ENCODE measurements around the gene HPS5. TPM values are rescaled to one million over a fixed set of nuclear protein-coding genes. Genes with fewer than 3 reads are reported as not detected.

Gene HPS5
- total RNA-seq, 1 donor from 2014 or later: 76.3 TPM

DNA sequence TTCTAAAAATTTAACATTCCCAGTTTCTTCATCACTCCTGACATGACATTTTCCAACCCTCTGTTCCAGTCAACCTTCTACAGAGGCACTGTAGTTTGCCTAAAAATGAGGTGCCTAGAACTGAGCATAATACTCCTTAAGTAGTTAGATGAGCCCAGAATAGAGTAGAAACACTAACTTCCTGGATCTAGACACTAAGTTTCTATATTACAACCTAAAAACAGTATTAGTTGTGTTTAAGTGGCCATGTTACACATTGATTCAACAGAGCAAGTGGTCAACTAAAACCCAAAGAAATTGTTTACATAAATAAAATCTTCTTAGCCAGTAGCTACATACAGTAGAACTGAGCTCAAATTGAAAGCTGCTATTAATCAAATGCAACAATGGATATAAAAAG, 1.3 kb downstream of the HPS5 start:
- H3K9me3 Mint-ChIP-seq (ENCODE audit: unreplicated experiment): no peaks in the 10 kb centered on the region
- TF ChIP-seq, protein P1, sequence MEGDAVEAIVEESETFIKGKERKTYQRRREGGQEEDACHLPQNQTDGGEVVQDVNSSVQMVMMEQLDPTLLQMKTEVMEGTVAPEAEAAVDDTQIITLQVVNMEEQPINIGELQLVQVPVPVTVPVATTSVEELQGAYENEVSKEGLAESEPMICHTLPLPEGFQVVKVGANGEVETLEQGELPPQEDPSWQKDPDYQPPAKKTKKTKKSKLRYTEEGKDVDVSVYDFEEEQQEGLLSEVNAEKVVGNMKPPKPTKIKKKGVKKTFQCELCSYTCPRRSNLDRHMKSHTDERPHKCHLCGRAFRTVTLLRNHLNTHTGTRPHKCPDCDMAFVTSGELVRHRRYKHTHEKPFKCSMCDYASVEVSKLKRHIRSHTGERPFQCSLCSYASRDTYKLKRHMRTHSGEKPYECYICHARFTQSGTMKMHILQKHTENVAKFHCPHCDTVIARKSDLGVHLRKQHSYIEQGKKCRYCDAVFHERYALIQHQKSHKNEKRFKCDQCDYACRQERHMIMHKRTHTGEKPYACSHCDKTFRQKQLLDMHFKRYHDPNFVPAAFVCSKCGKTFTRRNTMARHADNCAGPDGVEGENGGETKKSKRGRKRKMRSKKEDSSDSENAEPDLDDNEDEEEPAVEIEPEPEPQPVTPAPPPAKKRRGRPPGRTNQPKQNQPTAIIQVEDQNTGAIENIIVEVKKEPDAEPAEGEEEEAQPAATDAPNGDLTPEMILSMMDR (IDR thresholded peaks at IDR 0.05): no peak
- H3K27ac Mint-ChIP-seq (ENCODE audit: unreplicated experiment): peak overlapping the region; percentile 84
- no peaks in the 10 kb centered on the region for H3K27me3 Mint-ChIP-seq (ENCODE audit: unreplicated experiment)
- DNase-seq (ENCODE audit: extremely low spot score, unreplicated experiment): no peak
- peaks cover 70% of the 10 kb centered on the region for H3K4me1 Mint-ChIP-seq (ENCODE audit: unreplicated experiment)
- peak overlapping the region; percentile 79 for H3K4me3 Mint-ChIP-seq (ENCODE audit: unreplicated experiment)
- H3K36me3 Mint-ChIP-seq (ENCODE audit: unreplicated experiment): peaks cover 13% of the 10 kb centered on the region

DNA sequence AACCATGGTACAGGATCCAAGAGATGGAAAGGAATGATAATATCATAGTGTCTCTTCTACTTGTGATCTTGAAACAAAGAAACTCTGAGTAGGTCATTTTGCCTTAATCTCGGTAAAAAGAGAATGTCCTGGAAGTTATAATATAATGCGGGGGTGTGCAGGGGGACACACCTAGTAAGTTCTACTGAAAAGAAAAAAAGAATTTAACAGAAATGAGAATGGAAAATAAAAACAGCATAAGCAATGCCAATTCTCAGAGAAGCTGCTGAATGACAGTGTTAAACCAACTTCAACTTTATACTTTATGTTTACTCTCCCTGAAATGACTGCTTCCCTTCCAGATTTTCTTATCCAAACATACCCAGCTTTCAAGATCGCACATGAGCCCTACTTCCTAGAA, 2.0 kb downstream of the HPS5 start:
- Mint-ChIP-seq H3K9me3 (ENCODE audit: unreplicated experiment) (no peaks in the 10 kb centered on the region), H3K4me3 (ENCODE audit: unreplicated experiment) (peak overlapping the region; percentile 79), H3K36me3 (ENCODE audit: unreplicated experiment) (peaks cover 6% of the 10 kb centered on the region), H3K27ac (ENCODE audit: unreplicated experiment) (peak overlapping the region; percentile 84), H3K4me1 (ENCODE audit: unreplicated experiment) (peaks cover 70% of the 10 kb centered on the region), H3K27me3 (ENCODE audit: unreplicated experiment) (no peaks in the 10 kb centered on the region)
- DNase-seq (ENCODE audit: extremely low spot score, unreplicated experiment): no peak
- TF ChIP-seq, protein P1 (IDR thresholded peaks at IDR 0.05): no peak

DNA sequence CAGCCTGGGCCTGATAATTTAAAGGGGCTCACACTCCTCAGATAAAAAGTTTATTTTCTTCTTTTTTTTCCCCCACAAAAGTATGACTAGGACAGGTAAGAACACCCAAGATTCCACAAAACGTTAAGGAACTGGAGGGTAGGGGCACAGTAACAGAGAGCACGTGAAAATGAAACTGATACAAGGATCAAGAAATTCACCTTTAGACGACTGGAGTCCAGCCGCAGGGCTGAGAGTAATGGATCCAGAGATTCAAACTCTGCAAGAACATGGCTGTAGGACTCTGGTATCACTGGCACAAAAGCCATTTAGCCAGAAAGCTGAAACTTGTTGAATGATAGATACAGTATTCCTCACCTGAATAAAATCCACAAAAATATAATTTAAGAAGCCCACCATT, 4.4 kb downstream of the HPS5 start:
- Mint-ChIP-seq H3K9me3 (ENCODE audit: unreplicated experiment) (no peaks in the 10 kb centered on the region), H3K27ac (ENCODE audit: unreplicated experiment) (peak overlapping the region; percentile 59), H3K4me1 (ENCODE audit: unreplicated experiment) (peaks cover 72% of the 10 kb centered on the region), H3K27me3 (ENCODE audit: unreplicated experiment) (no peaks in the 10 kb centered on the region), H3K4me3 (ENCODE audit: unreplicated experiment) (no peak overlapping the region), H3K36me3 (ENCODE audit: unreplicated experiment) (peaks cover 6% of the 10 kb centered on the region)
- TF ChIP-seq, protein P1 (IDR thresholded peaks at IDR 0.05): no peak
- DNase-seq (ENCODE audit: extremely low spot score, unreplicated experiment): no peak

DNA sequence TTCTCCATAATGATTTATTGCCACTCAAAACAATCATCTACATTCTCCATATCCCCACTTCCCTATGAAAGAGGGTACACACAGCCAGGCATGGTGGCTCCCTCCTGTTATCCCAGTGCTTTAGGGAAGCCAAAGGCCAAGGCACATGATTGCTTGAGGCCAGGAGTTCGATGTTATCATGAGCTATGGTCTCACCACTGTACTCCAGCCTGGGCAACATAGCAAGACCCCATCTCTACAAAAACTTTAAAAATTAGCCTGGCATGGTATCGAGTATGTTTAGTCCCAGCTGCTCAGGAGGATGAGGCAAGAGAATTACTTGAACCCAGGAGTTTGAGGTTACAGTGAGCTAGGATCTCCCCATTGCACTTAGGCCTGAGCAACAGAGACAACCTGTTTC, 6.0 kb downstream of the HPS5 start:
- TF ChIP-seq, protein P1 (IDR thresholded peaks at IDR 0.05): no peak
- H3K4me1 Mint-ChIP-seq (ENCODE audit: unreplicated experiment): peaks cover 80% of the 10 kb centered on the region
- H3K36me3 Mint-ChIP-seq (ENCODE audit: unreplicated experiment): peaks cover 14% of the 10 kb centered on the region
- H3K4me3 Mint-ChIP-seq (ENCODE audit: unreplicated experiment): no peak overlapping the region
- no peaks in the 10 kb centered on the region for H3K9me3 Mint-ChIP-seq (ENCODE audit: unreplicated experiment)
- no peaks in the 10 kb centered on the region for H3K27me3 Mint-ChIP-seq (ENCODE audit: unreplicated experiment)
- DNase-seq (ENCODE audit: extremely low spot score, unreplicated experiment): no peak
- peak overlapping the region; percentile 79 for H3K27ac Mint-ChIP-seq (ENCODE audit: unreplicated experiment)

DNA sequence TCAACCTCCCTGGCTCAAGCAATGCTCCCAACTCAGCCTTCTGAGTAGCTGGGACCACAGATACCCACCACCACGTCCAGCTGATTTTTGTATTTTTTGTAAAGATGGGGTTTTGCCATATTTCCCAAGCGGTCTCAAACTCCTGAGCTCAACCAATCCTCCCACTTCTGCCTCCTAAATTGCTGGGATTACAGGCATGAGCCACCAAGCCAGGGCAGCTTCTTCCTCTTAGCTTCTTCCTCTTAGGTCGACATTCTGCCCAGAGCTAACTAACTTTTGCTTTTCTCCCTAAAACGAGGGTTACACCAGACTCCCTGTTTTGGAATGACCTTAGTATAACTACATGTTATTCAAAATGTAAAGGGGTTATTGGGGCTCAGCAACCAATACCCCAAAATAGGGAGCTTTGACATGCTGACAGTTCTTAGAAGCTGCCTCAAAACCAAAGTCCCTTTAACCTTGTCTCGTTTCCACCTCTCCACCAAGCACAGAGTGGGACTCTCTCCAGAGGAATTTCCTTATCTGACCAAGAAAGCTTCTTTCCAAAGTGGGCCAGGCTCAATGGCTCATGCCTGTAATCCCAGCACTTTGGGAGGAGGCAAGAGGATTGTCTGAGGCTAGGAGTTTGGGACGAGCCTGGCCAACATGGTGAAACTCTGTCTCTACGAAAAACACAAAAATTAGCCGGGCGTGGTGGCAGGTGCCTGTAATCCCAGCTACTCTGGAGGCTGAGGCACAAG, 7.0 kb downstream of the HPS5 start:
- Mint-ChIP-seq H3K9me3 (ENCODE audit: unreplicated experiment) (no peaks in the 10 kb centered on the region), H3K4me3 (ENCODE audit: unreplicated experiment) (no peak overlapping the region), H3K27me3 (ENCODE audit: unreplicated experiment) (no peaks in the 10 kb centered on the region), H3K36me3 (ENCODE audit: unreplicated experiment) (peaks cover 22% of the 10 kb centered on the region), H3K4me1 (ENCODE audit: unreplicated experiment) (peaks cover 79% of the 10 kb centered on the region), H3K27ac (ENCODE audit: unreplicated experiment) (peak overlapping the region; percentile 79)
- TF ChIP-seq, protein P1 (IDR thresholded peaks at IDR 0.05): no peak
- DNase-seq (ENCODE audit: extremely low spot score, unreplicated experiment): no peak
